Fibroblast of lung (primary cell): ENCODE data around the gene PAM.

ENCODE experiments used
- CTCF ChIP-seq, 2 donors: IDR thresholded peaks in 1 of 2; conservative IDR thresholded peaks in 1 of 2; 1 replicate in 1 of 2; 2 replicates in 1 of 2; pipeline ENCODE4 v1.5.1; 2011 to 2012; ENCODE audit warnings: low read length in 2 of 2, control low read depth in 1 of 2, inconsistent platforms in 1 of 2, low read depth in 1 of 2, mild to moderate bottlenecking in 1 of 2
- EZH2 ChIP-seq: IDR thresholded peaks from 2 replicates; pipeline ENCODE4 v1.5.1; 2012; ENCODE audit warnings: low read length, control low read depth, mild to moderate bottlenecking; ENCODE audit errors: missing control alignments

DNA sequence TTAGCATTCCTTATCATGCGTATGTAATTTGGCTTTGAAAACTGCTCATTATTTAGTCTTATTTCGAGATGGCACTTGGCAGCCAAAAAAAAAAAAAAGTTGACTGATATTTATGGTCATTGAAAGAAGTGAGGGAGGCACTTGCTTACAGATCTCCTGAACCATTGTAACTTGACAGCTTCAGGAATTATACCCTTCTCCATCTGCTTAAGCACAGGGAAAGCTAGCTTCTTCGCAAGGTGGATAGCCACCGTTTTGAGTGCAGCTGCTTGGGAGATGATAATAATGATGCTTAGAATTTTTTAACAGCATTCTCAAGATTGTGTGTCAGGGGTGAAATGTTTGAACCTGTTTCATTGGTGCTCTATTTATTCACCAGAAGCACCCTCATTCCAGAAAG lies 248.8 kb downstream of the PAM start:
- TF ChIP-seq EZH2 (no peak), CTCF (conservative IDR thresholded peaks at IDR 0.05 in 1 of 2, IDR thresholded peaks at IDR 0.05 in 1 of 2; ENCODE audit: low read depth in 1 of 2, low read length in 2 of 2) (no peak)
